ENCODE measurements around the gene NFE2L2.
A peak's percentile ranks its signal among the peaks of the same experiment; 100 is the strongest.
"Not testable (repeated sequence)": the region's sequence is repeated elsewhere in the genome, so short reads cannot be mapped to it uniquely, and the experiment has no call there.

Gene NFE2L2

GRCh38 chr2:177242121-177242987 is 22.2 kb downstream of the NFE2L2 start:
- Mint-ChIP-seq H3K4me3 (peak overlapping the region; percentile 24), H3K27me3 (no peaks in the 10 kb centered on the region), H3K27ac (peak overlapping the region; percentile 92), H3K4me1 (ENCODE audit: low read depth) (peaks cover 86% of the 10 kb centered on the region), H3K9me3 (no peaks in the 10 kb centered on the region), H3K36me3 (ENCODE audit: low read depth) (peaks cover 79% of the 10 kb centered on the region)
- no peak for DNase-seq

GRCh38 chr2:177241711-177242120 is 22.8 kb downstream of the NFE2L2 start:
- H3K4me3 Mint-ChIP-seq = no peak overlapping the region
- H3K36me3 Mint-ChIP-seq (ENCODE audit: low read depth) = peaks cover 80% of the 10 kb centered on the region
- peak overlapping the region; percentile 92 for H3K27ac Mint-ChIP-seq
- no peaks in the 10 kb centered on the region for H3K9me3 Mint-ChIP-seq
- H3K27me3 Mint-ChIP-seq = no peaks in the 10 kb centered on the region
- peaks cover 83% of the 10 kb centered on the region for H3K4me1 Mint-ChIP-seq (ENCODE audit: low read depth)
- DNase-seq = no peak

- no peak overlapping the region for H3K4me3 Mint-ChIP-seq
- no peak for DNase-seq
- H3K27ac Mint-ChIP-seq = peak overlapping the region; percentile 92
- peaks cover 85% of the 10 kb centered on the region for H3K36me3 Mint-ChIP-seq (ENCODE audit: low read depth)
- H3K4me1 Mint-ChIP-seq (ENCODE audit: low read depth) = peaks cover 79% of the 10 kb centered on the region
- H3K9me3 Mint-ChIP-seq = no peaks in the 10 kb centered on the region
- H3K27me3 Mint-ChIP-seq = no peaks in the 10 kb centered on the region
Observed at GRCh38 chr2:177239932-177240630, 24.4 kb downstream of the NFE2L2 start.

- Mint-ChIP-seq H3K4me3 (no peak overlapping the region), H3K36me3 (ENCODE audit: low read depth) (peaks cover 87% of the 10 kb centered on the region), H3K4me1 (ENCODE audit: low read depth) (peaks cover 74% of the 10 kb centered on the region)
Observed at GRCh38 chr2:177239053-177239452, 25.5 kb downstream of the NFE2L2 start.

GRCh38 chr2:177237932-177238331 is 26.6 kb downstream of the NFE2L2 start:
- Mint-ChIP-seq H3K9me3 (no peaks in the 10 kb centered on the region), H3K27ac (peak overlapping the region; percentile 92), H3K4me3 (no peak overlapping the region), H3K27me3 (no peaks in the 10 kb centered on the region), H3K4me1 (ENCODE audit: low read depth) (peaks cover 69% of the 10 kb centered on the region), H3K36me3 (ENCODE audit: low read depth) (peaks cover 89% of the 10 kb centered on the region)
- DNase-seq = no peak

More at GRCh38 chr2:177239053-177239452, 25.5 kb downstream of the NFE2L2 start:
- H3K9me3 Mint-ChIP-seq = no peaks in the 10 kb centered on the region
- no peaks in the 10 kb centered on the region for H3K27me3 Mint-ChIP-seq
- H3K27ac Mint-ChIP-seq = peak overlapping the region; percentile 92
- no peak for DNase-seq

GRCh38 chr2:177235855-177236437 is 28.6 kb downstream of the NFE2L2 start:
- no peak for DNase-seq
- Mint-ChIP-seq H3K4me3 (no peak overlapping the region), H3K27ac (peak overlapping the region; percentile 78), H3K27me3 (no peaks in the 10 kb centered on the region), H3K9me3 (no peaks in the 10 kb centered on the region), H3K36me3 (ENCODE audit: low read depth) (peaks cover 91% of the 10 kb centered on the region), H3K4me1 (ENCODE audit: low read depth) (peaks cover 63% of the 10 kb centered on the region)

GRCh38 chr2:177234267-177234666 is 30.3 kb downstream of the NFE2L2 start:
- H3K27me3 Mint-ChIP-seq = no peaks in the 10 kb centered on the region
- H3K4me1 Mint-ChIP-seq (ENCODE audit: low read depth) = peaks cover 60% of the 10 kb centered on the region
- no peaks in the 10 kb centered on the region for H3K9me3 Mint-ChIP-seq
- peaks cover 88% of the 10 kb centered on the region for H3K36me3 Mint-ChIP-seq (ENCODE audit: low read depth)
- no peak overlapping the region for H3K4me3 Mint-ChIP-seq
- no peak for DNase-seq
- peak overlapping the region; percentile 81 for H3K27ac Mint-ChIP-seq

- Mint-ChIP-seq H3K4me1 (ENCODE audit: low read depth) (peaks cover 55% of the 10 kb centered on the region), H3K27ac (peak overlapping the region; percentile 71), H3K27me3 (no peaks in the 10 kb centered on the region), H3K9me3 (no peaks in the 10 kb centered on the region), H3K4me3 (no peak overlapping the region), H3K36me3 (ENCODE audit: low read depth) (peaks cover 88% of the 10 kb centered on the region)
- no peak for DNase-seq
Observed at GRCh38 chr2:177232098-177232704, 32.3 kb downstream of the NFE2L2 start.

GRCh38 chr2:177231270-177231669 is 33.3 kb downstream of the NFE2L2 start:
- peaks cover 56% of the 10 kb centered on the region for H3K4me1 Mint-ChIP-seq (ENCODE audit: low read depth)
- peaks cover 90% of the 10 kb centered on the region for H3K36me3 Mint-ChIP-seq (ENCODE audit: low read depth)
- H3K4me3 Mint-ChIP-seq = no peak overlapping the region
- no peaks in the 10 kb centered on the region for H3K9me3 Mint-ChIP-seq
- peak overlapping the region; percentile 86 for H3K27ac Mint-ChIP-seq
- no peaks in the 10 kb centered on the region for H3K27me3 Mint-ChIP-seq
- DNase-seq = no peak

GRCh38 chr2:177229442-177230242 is 34.9 kb downstream of the NFE2L2 start:
- H3K27me3 Mint-ChIP-seq = no peaks in the 10 kb centered on the region
- peaks cover 84% of the 10 kb centered on the region for H3K36me3 Mint-ChIP-seq (ENCODE audit: low read depth)
- no peak for DNase-seq
- H3K27ac Mint-ChIP-seq = peak overlapping the region; percentile 50
- H3K9me3 Mint-ChIP-seq = no peaks in the 10 kb centered on the region
- H3K4me1 Mint-ChIP-seq (ENCODE audit: low read depth) = peaks cover 48% of the 10 kb centered on the region
- H3K4me3 Mint-ChIP-seq = no peak overlapping the region

GRCh38 chr2:177225965-177226360 is 38.6 kb downstream of the NFE2L2 start:
- Mint-ChIP-seq H3K27me3 (no peaks in the 10 kb centered on the region), H3K4me3 (no peak overlapping the region), H3K27ac (peak overlapping the region; percentile 71), H3K9me3 (no peaks in the 10 kb centered on the region), H3K36me3 (ENCODE audit: low read depth) (peaks cover 84% of the 10 kb centered on the region), H3K4me1 (ENCODE audit: low read depth) (peaks cover 50% of the 10 kb centered on the region)
- DNase-seq = no peak

- H3K36me3 Mint-ChIP-seq (ENCODE audit: low read depth) = peaks cover 87% of the 10 kb centered on the region
Observed at GRCh38 chr2:177223436-177223835, 41.1 kb downstream of the NFE2L2 start.

GRCh38 chr2:177221970-177222369 is 42.6 kb downstream of the NFE2L2 start:
- H3K4me3 Mint-ChIP-seq = no peak overlapping the region
- H3K9me3 Mint-ChIP-seq = no peaks in the 10 kb centered on the region
- H3K36me3 Mint-ChIP-seq (ENCODE audit: low read depth) = peaks cover 88% of the 10 kb centered on the region
- no peaks in the 10 kb centered on the region for H3K27me3 Mint-ChIP-seq
- peak overlapping the region; percentile 62 for H3K27ac Mint-ChIP-seq
- no peak for DNase-seq
- peaks cover 54% of the 10 kb centered on the region for H3K4me1 Mint-ChIP-seq (ENCODE audit: low read depth)

More at GRCh38 chr2:177223436-177223835, 41.1 kb downstream of the NFE2L2 start:
- H3K27ac Mint-ChIP-seq, H3K9me3 Mint-ChIP-seq, H3K4me3 Mint-ChIP-seq, H3K27me3 Mint-ChIP-seq, DNase-seq: not testable (repeated sequence)
- peaks cover 48% of the 10 kb centered on the region for H3K4me1 Mint-ChIP-seq (ENCODE audit: low read depth)

- no peaks in the 10 kb centered on the region for H3K9me3 Mint-ChIP-seq
- peaks cover 57% of the 10 kb centered on the region for H3K4me1 Mint-ChIP-seq (ENCODE audit: low read depth)
- no peak for DNase-seq
- H3K36me3 Mint-ChIP-seq (ENCODE audit: low read depth) = peaks cover 90% of the 10 kb centered on the region
- no peaks in the 10 kb centered on the region for H3K27me3 Mint-ChIP-seq
- H3K4me3 Mint-ChIP-seq = no peak overlapping the region
- peak overlapping the region; percentile 62 for H3K27ac Mint-ChIP-seq
Observed at GRCh38 chr2:177221534-177221933, 43.0 kb downstream of the NFE2L2 start.
